GM08714 (cell line): ENCODE measurements around the gene CDADC1.

Experiments used
- H3K4me3 ChIP-seq: fragments of 200-500 bp; sonication (Bioruptor generic); 2 replicates; pipeline ENCODE4 v1.5.1; 2014; ENCODE audit warnings: mild to moderate bottlenecking, low read length, inconsistent platforms
- ZNF274 ChIP-seq: IDR thresholded peaks from 2 replicates; pipeline ENCODE4 v1.6.1; 2012; ENCODE audit warnings: mild to moderate bottlenecking, low read depth, low read length

Gene CDADC1

DNA sequence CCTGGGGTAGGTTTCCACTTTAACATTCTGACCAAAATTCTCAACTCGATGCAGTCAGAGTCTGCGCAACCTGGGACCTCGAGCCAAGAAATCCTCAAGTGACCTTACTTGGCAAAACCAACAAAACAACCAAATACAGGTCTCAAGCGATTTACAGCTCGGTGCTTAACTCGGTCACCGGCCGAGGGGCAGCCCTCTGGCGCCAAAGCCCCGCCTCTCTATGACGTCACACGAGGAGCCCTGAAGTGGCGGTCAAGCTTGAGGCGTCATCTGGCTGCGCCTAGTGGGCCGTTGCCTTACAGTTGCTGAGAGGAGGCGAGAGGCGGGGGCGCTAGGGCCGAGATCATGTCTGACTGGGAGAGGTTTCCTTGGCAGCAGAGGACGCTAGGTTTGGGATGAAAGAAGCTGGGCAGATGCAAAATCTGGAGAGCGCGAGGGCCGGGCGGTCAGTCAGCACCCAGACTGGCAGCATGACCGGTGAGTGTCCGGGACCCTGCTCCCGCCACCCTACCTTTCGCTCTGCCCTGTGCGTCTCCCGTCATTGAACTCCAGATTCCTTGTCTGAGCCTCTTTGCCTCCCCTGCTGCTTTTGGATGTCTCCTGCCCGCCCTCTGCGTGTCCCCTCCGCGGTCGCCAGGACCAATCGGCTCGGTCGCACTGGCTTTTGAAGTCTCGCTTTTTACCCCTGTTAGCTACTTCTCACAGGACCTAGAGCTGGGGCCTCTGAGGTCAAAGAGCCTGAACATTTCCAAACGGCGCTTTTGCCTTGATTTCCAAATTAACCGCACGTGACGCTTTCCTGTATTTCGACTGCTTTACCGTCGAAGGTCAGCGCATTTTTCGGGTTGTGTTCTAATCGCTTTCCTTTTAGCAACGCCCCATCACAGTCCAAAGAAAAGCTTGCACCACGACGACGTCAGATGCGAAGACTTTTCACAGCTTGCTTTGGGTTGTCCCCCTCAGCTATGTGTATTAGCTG lies at the start of gene CDADC1:
CDADC1 (plus strand) TSS at position 283 of the 979 bp plus-strand sequence; CDS start at position 396, 113 bp downstream.
- peak within 1 kb of the TSS; percentile 75 for H3K4me3 ChIP-seq
- no peak for TF ChIP-seq ZNF274

DNA sequence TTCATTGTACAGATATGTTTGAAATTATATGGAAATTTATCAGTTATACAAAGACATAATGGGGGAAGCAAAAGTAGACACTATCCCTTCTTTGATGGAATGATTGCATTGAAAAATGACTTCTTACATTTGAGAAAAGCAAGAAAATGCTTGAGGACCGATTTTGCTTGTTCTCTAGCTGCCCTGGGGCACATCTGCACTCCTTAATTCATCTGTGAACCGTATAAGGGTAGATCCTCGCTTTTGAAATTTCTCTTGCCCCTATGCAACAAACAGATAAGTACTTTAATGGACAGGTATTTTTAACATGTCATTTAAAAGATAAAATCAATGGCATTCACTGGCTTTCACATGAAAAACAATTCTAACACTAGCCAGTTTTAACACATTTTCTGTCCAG lies 41.1 kb upstream of the CDADC1 start:
- no peak for TF ChIP-seq ZNF274
- H3K4me3 ChIP-seq, result no peak overlapping the region

DNA sequence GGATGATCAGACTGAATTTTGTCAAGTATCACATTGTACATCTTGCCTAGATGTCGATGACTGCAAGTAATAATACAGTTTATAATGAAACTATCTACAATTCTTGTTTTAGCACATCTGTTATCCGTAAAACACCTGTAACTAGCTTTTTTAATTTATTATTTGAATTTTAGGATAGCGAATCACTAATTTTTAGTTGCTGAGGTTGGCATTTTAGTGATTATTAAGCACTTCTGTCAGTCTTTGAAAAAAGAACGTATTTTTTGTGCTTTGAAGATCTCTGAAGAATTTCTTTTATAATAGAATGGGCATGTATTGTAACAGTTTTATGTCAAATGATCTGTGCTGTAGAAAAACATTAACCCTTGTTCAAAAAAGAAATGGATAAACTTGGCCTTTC lies 39.1 kb upstream of the CDADC1 start:
- no peak overlapping the region for H3K4me3 ChIP-seq
- no peak for TF ChIP-seq ZNF274

DNA sequence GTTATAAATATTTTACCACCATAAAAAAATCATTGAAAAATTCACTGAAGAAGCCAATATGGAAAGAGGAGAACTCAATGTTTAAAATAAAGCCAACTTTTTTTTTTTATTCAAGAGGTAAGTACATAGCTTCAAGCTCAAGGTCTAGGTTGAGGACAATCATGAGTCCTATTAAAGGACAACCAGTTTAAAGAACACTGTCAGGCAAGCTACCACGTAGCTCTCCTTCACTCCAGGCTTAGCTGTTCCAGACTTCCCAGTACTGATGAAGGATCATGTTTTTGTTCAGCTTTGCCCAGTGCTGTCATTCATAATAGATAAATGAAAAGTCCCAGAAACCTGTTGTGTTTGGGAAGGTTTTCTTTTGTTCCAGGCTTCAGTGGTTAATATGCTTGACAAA lies 37.6 kb upstream of the CDADC1 start:
- H3K4me3 ChIP-seq, result no peak overlapping the region
- no peak for TF ChIP-seq ZNF274

DNA sequence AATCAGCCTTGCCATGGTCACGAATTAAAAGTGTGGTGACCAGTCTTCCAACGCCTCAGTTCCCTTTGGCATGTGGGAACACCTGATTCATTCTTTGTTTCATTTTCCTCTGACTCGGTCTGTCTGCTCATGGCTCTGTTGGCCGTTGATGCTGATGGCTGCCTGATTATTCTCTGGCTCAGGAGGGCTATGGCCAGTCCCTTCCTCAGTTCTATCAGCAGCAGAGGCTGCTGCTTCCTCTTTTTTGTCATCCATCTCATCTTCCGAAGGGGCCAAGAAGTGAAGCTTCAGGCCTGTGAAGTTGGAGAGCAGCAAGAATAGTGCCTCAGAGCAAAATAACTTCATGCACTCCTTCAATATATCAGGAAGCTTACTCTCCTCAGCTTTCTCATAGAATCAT lies 37.1 kb upstream of the CDADC1 start:
- TF ChIP-seq ZNF274, result no peak
- no peak overlapping the region for H3K4me3 ChIP-seq

DNA sequence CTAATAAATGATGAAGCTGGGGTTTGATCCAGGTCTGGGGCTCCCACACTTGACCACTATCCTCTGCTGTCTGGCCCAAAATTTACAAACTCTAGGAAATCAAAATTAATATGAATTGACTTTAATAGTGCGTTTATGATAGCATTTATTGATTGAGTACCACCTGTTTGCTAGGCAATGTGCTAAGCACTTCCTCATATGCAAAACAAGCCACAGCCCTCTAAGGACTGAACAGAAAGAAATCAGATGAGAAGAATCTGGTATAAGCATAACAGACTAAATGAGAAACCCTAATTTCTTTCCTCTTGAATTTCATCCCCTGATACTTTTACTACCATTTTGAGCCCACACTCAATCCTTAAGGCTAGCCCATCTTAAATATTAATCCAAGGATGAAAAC lies 34.2 kb upstream of the CDADC1 start:
- no peak overlapping the region for H3K4me3 ChIP-seq
- TF ChIP-seq ZNF274, result no peak

DNA sequence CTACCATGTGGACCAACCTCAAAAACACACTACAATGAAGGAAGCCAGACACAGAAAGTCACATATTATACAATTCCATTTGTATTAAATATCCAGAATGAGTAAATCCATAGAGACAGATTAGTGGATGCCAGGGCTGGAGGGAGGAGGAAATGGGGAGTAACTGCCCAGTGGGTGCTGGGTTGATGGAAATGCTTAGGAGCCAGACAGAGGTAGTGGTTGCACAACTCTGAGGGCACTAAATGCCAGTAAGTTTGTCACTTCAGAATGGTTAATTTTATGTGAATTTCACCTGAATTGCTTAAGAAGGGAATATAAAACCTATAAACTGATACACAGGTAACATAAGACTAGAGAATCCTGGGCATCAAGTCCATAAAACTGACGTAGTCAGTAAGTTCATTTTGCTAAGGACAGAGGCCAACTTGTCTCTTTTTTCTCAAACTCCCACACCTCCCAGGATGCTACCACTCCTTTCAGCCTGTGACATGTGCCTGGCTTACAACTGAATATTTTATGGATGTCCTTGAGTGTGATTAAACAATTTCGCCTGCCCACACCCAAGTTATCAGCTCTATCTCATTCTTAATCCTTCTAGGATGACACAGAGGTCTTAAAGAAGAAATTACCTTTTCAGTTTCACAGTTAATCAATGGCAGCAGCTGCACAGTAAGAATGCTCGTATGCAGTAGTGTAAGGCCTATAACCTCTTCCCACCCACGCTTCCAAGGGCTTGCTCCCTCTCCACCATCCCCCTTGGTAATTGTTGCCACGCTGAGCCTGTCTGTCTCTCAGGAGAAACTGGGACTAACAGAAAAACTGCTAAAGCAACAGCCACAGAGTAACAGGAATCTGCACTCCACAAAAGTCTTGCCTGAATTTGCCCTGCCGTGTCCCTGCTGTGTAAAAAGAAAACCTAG lies 33.5 kb upstream of the CDADC1 start:
- TF ChIP-seq ZNF274, result no peak
- no peak overlapping the region for H3K4me3 ChIP-seq

DNA sequence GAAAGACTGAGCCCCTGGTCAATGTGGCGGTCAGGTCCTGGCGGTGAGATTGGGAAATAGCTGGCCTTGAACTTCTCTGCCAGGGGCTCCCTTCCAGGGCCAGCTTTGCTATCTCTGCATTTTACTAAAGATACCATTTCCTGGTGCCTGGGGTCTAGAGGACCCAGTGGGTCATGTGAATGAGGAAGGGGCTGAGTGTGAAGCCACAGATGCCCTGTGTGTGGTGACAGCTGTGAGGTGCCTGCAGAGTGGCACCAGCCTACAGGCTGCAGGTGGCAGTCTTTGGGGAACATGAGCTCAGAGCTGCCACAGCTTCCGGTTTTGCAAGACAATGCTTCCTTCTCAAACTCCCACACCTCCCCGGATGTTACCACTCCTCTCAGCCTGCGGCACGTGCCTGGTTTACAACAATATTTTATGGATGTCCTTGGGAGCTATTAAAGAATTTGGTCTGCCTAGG lies 32.8 kb upstream of the CDADC1 start:
- H3K4me3 ChIP-seq, result no peak overlapping the region
- no peak for TF ChIP-seq ZNF274

DNA sequence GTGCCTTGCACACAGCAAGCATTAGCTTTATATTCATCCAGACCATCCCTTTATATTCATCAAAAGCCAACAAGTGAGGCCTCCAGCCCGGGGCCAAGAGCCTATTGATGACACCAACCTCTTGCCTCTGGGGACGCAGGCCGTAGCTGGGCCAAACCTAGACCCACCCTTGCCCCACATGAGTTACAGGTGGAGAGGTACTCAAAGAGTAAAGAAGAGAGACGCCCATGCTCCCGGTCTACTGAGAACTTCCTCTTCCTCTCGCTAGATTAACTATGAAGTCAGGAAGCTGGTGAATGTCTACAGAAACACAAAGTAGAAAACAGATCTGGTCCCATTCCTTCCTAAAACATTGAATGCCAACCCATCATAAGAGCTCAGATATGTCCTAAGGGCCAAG lies 31.4 kb upstream of the CDADC1 start:
- no peak for TF ChIP-seq ZNF274
- H3K4me3 ChIP-seq, result no peak overlapping the region

DNA sequence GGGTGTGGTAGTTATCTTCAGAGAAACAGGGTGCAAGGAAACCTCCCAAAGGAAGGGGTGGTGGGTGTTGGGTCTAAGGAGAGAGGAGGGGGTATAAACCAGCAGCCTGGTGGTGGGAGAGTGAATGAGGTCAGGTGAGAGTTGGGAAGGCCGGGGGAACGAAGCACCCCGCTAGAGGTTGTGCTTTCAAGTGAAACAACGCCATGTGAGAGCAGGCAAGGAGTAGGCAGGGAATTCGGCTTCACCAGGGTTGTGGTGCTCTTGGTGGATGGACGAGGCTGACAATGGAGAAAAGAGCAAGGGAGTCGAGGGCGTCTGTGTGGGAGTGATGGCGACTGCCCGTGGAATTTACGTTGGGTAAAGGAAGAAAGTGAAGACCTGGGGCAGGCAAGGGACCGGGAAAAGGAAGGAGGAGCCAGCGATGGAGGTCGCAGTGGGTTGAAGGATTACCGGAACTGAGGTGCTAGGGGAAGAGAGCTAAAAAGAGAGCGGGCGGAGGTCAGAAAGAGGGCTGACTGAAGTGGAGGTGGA lies 29.7 kb upstream of the CDADC1 start:
- no peak overlapping the region for H3K4me3 ChIP-seq
- TF ChIP-seq ZNF274, result no peak

DNA sequence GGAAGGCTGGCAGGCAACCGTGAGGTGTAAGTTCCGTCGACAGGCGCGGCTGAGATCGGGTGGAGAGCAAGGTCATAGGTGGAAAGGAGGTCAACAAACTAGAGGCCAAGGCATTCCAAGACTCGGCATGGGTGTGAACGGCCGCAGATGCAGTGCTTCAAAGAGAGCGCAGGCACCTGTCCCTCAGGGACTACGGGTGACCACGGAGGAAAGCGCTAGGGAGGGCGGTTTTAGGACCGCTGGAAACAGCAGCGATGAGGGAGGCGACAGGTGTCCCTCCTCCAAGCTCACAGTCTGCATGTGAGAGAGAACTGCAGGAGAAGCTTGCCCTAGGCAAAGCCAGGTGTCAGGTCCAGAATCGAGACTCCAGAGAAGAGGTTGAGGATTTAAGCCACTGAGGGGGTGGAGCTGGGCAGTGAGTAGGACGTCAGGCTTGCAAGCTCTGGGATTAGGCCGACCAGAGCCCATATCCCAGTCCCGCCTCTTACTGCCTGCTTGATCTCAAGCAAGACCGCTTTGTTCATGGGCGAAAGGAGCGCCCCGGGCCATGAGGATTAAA lies 29.2 kb upstream of the CDADC1 start:
- TF ChIP-seq ZNF274, result no peak
- H3K4me3 ChIP-seq, result no peak overlapping the region

DNA sequence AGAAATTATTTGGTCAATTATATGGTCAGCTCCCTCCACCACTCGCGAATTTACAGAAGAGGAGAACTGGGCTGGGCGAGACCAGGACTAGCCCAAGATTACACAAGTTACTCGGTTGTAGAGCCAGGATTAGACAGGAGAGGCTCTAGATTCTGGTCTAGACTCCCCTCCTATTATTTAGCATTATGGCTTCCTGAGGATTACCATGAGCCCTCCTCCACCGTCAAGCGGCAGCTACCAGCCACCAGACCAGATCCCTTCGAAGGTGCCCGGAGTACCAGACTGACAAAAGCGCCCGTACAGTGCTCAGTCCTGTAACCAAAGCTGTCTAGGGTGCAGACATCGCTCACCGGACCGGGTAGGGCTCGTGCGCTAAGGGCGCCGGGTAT lies 28.1 kb upstream of the CDADC1 start:
- no peak for TF ChIP-seq ZNF274
- H3K4me3 ChIP-seq, result peak overlapping the region; percentile 9; the same call in 1 of the 2 replicates

DNA sequence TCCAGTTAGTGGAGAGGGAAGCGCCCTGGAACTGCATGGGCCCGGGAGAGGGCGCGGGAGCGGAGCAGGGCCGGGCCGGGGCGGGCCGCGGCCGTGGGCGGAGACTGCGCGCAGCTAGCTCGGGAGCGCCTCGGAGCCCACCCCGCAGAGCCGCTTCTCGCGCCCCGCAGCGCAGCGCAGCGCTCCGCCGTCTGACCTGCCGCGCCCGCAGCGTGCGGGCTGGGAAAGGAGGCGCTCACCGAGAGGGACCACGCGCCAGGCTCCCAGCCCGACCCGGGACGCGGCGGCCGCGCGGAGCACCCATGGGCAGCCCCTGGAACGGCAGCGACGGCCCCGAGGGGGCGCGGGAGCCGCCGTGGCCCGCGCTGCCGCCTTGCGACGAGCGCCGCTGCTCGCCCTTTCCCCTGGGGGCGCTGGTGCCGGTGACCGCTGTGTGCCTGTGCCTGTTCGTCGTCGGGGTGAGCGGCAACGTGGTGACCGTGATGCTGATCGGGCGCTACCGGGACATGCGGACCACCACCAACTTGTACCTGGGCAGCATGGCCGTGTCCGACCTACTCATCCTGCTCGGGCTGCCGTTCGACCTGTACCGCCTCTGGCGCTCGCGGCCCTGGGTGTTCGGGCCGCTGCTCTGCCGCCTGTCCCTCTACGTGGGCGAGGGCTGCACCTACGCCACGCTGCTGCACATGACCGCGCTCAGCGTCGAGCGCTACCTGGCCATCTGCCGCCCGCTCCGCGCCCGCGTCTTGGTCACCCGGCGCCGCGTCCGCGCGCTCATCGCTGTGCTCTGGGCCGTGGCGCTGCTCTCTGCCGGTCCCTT lies 27.5 kb upstream of the CDADC1 start, which contains the start of gene MLNR:
MLNR (plus strand) TSS at position 303 of the 820 bp plus-strand sequence; CDS start at position 303, 0 bp downstream.
- no peak for TF ChIP-seq ZNF274
- H3K4me3 ChIP-seq, result peak within 1 kb of the TSS; percentile 9; the same call in 1 of the 2 replicates
